NCI-H345 treated with DMSO at 0.1 percent for 48 hours (cell line): Measurements from ENCODE around the gene SPPL2C.

Experiments used
- DNase-seq: peaks from one replicate; lab custom pipeline; 2025; ENCODE audit not compliant: unreplicated experiment; lab: John Stamatoyannopoulos, UW

The SPPL2C gene, protein sequence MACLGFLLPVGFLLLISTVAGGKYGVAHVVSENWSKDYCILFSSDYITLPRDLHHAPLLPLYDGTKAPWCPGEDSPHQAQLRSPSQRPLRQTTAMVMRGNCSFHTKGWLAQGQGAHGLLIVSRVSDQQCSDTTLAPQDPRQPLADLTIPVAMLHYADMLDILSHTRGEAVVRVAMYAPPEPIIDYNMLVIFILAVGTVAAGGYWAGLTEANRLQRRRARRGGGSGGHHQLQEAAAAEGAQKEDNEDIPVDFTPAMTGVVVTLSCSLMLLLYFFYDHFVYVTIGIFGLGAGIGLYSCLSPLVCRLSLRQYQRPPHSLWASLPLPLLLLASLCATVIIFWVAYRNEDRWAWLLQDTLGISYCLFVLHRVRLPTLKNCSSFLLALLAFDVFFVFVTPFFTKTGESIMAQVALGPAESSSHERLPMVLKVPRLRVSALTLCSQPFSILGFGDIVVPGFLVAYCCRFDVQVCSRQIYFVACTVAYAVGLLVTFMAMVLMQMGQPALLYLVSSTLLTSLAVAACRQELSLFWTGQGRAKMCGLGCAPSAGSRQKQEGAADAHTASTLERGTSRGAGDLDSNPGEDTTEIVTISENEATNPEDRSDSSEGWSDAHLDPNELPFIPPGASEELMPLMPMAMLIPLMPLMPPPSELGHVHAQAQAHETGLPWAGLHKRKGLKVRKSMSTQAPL

DNA sequence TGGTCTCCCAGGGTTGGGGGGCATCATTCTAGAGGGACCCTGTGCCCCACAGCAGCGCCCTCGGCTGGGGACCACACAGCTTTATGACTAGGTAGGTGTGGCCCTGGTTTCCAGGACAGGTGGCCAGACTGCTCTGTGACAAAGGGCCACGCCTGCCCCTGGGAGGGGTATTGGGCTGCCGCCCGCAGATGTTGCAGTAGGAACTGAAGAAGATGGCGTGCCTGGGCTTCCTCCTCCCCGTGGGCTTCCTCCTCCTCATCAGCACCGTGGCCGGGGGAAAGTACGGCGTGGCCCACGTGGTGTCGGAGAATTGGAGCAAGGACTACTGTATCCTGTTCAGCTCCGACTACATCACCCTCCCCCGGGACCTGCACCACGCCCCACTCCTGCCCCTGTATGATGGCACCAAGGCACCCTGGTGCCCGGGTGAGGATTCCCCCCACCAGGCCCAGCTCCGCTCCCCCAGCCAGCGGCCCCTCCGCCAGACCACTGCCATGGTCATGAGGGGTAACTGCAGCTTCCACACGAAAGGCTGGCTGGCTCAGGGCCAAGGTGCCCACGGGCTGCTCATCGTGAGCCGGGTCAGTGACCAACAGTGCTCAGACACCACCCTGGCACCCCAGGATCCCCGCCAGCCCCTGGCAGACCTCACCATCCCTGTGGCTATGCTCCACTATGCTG lies at the start of gene SPPL2C:
Gene SPPL2C (plus strand): TSS at position 187 of the 681 bp plus-strand sequence. CDS start 26 bp downstream, at position 213.
- no peak for DNase-seq

DNA sequence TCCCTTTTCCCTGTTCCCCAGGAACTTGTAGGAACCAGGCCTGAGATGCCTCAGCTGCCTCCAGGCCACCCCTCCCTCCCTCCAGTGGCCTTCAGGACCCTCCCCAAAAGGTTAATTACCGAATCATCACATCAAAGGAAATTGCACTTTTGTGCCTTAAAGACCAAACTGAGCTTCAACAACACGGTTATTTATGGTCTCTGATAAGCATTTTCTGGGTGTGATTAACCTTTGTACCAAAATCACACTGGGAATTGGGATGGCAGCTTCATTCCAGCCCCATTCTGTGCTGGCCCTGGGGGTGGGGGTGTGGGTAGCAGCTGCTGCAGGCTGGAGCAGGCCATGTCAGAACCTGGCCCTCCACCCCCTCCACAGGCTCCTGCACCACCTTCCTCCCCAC lies 43.9 kb upstream of the SPPL2C start:
- DNase-seq, result no peak

DNA sequence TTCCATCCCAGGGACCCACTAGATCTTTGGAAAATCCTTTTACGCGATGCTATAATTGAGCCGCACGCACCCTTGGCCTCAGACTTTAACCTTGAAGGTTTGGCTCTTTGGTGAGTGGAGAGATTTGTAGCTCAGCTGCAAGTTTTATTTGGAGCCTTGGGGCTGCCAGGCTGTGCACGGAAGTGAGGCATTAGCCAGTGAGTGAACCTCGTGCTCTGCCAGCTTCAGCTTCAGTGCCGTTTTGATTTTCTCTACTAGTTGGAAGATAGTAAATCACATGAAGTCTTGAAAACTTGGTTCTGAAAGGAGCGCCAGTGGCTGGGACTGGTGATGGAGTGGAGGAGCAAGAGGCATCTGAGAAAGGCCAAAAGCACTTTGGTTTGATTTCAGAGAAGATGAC lies 43.3 kb upstream of the SPPL2C start:
- DNase-seq, result no peak

DNA sequence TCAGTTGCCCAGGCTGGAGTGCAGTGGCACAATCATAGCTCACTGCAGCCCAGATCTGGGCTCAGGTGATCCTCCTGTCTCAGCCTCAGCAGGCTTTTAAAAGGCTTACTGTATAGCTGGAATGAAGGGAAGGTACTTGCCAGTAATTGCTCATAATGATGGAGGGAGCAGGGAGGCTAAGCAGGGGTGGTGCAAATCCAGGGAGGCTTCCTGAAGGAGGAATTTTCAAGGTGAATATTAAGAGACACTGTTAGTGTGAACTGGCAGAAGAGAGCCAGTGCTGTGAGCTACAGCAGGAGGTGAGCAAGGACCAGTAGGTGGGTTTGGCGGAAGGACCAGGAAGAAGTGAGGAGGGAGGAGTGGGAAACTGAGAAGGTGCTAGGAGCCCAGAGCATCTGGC lies 35.8 kb upstream of the SPPL2C start:
- DNase-seq, result no peak

DNA sequence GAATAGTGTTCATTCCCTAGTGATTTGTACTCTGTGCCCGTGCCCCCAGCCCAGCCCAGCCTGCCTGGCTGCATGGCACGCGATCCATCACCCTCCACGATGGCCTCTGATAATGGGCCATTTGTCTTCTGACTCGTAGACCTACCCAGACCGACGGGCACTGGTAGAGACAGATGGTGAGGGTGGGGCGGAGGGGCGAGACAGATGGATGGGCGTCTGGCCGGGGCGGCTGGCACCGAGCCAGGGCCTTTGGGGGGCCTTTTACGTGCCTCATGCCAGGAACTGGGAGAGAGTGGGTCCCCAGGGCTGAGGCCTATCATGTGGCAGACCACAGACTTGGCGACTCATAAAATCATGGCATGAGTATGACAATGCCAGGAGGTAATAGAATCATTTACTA lies 35.2 kb upstream of the SPPL2C start:
- DNase-seq, result no peak

DNA sequence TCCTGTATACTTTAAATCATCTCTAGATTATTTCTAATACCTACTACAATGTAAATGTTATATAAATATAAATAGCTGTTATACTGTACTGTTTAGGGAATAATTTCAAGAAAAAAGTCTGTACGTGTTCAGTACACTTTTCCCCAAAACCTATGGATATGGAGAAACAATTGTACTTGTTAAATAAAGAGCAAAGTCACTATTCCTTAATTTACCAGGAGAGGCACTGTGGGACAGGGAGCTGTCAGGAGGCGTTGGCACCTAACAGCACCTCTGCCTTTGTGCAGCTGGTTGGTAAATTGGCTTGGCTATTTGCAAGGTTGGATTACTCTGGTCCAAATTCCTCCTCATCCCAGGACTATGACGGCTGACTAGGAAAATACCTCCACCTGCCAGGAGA lies 32.6 kb upstream of the SPPL2C start:
- DNase-seq, result no peak

DNA sequence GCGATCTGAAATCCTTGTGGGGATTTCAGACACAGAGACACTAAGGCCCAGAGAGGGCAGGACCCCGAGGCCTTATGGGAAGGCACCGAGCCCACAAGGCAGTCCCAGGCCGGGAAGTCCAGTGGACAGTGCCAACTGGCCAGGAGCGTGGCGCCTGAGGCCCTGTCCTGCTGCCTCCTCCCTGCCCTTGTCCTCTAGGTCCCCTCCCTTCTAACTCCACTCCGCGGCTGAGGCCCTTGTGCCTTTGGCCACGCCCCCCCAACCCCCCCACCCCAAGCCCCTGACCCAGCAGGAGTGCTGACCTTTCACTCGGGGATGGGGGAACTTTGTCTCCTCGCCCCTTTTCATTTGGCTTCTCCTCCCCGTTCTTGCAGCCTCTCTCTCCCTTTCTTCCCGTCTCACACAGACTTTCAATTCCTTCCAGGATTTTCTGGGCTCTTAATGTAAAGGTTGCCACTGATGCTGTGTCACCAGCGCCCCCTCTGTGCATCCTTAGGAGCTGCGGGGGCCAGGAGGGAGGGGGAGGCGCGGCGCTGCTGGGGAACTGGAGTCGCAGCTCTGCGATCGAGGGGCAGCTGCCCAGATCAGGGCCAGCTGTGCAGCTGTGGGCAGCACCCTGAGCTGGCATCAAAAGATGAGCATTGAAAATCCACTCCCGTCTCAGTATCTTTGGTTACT lies 31.5 kb upstream of the SPPL2C start:
- DNase-seq, result no peak

DNA sequence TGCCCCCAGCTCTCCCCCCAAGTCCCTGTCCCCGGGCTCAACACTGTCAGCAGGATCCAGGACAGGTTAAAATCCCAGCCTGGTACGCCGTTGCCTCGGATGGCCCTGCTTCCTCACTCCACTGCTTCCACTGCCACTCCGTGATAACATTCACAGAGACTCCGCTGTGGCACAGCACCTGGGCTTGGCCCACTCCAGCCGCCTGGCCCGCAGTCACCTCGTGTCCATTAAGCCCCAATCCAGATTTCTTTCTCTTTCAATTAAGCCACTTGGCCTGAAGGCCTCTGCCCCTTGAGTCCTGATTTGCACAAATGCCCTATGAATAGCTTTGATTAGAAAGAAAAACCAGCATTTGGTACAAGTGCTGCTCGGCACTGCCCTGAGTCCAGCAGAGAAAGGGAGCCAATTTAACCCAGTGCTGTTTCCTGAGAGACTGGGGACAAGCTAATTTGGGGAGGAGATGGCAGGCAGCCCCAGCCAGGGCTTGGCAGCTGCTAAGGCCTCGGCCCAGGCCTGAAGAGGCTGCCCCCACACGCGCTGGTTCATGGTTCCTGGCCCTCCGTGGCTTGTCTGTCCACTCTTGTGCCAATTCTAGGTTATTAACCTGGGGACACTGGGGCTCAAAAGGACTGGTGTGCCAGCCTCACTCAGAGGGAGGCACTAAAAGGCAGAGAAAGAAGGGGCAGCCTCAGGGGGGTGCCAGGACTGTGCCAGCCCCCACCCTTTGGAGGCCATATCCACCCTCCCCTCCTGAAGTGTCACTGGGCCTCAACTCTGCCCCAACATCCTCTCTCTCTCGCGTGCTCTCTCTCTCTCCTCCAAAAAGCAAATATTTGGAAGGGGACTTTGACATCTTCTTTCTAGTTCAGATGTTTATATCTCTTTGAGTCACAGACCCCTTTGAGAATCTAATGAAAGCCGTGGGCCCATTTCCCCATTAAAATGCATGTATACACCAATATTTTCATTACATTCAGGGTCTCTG lies 29.8 kb upstream of the SPPL2C start:
- no peak for DNase-seq

DNA sequence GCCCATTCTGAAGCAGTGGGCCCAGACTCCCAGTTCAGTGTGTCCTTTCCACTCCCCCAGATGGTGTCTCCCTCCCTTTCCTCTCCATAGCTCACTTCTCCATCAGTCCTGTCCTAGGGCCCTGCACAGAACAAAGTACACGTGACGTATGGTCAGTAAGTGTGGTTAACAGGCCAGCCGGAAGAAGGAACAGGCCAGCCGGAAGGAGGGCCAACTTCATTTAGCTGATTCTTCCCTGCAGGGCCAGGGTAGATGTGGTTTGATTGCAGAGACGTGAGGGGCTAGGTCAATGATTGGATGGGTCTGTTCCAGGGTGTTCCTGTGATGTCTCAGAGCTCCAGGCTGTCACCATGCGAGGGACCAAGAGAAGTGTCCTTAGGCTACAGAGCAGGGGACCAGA lies 28.9 kb upstream of the SPPL2C start:
- DNase-seq, result no peak

DNA sequence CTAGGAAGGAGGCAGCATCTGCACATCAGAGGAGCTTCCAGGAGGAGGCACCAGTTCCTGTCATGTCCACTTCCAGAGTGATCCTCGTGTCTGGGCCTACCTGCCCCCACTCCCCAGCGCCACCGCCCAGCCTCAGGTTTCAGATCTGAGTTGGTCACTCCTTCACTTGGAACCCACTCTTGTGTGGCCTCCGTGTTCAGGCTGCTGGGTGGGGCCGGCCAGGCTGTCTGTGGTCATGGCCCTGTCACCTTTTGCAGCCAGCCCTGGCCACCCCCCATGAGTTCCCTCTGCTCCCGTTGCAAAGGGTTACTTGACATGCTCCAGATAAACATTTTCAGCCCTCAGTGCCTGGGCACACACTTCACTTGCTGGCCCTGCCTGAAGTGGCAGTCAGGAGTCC lies 26.6 kb upstream of the SPPL2C start:
- no peak for DNase-seq

DNA sequence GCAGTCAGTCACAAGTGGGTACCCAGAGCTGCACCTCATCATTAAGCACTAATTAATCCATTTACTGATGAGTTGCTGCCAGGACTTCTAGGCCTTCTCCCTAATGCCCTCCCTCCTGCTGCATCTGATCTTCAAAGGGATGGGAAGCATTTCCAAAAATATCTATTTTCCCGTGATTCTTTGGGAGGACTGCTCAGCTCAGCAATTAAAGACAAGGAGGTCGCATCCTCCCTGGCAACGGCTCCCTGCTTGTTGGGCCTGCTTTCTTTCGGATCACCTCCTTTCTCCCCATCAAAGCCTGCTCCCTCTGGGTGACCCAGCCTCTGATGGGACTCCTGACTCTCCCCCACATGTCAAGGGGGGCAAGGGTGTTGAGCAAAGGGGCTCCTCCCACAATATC lies 26.0 kb upstream of the SPPL2C start:
- DNase-seq, result no peak

DNA sequence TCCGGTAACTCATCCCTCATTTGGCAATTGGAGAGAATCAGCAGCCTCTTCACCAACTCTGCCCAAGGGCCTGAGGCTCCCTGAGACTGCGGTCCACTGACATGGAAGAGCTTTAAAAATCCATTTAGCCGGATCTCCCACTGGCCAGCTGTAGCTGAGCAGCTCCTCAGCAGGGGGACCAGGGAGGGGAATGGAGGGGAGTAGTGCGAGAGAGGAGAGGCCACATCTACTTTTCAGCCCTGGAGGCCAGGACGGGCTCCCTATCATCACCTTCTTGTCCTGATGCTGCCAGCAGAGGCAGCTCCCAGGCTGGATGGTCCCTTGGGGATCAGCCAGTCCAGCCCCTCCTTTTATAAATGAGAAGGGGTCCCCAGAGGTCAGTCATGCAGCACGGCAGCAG lies 25.0 kb upstream of the SPPL2C start:
- DNase-seq, result no peak

DNA sequence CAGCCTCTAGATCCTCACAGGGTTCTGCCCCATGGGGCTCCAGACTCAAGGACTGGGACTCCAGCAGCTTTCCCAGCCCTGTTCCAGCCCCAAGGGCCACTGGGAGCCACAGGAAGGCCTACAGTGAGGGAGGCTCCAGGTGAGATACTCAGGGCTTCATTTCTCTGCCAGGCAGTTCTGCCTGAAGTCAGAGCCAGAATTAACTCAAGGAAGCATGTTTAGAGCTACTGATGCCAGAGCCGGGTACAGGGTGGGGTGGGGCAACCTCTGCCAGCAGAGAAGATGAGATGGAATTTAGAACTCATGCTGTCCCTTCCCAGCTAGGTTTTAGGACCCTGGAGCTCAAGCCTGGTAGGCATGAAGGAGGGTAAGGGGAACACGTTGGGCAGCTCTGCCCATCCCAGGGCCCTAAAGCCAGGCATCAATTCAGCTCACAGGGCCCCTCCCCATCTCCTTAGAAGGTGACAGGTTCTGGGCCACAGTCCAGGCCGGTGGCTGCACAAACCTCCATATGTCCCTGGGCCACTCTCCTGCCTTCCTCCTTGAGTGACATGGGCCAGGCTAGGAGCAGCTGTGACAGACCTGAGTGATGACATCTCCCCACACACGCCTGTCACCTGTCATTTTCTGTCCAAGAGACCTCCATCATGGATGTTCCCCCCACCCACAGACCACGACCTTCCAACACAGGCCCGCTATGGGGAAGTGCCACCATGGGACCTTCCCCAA lies 24.5 kb upstream of the SPPL2C start:
- no peak for DNase-seq

DNA sequence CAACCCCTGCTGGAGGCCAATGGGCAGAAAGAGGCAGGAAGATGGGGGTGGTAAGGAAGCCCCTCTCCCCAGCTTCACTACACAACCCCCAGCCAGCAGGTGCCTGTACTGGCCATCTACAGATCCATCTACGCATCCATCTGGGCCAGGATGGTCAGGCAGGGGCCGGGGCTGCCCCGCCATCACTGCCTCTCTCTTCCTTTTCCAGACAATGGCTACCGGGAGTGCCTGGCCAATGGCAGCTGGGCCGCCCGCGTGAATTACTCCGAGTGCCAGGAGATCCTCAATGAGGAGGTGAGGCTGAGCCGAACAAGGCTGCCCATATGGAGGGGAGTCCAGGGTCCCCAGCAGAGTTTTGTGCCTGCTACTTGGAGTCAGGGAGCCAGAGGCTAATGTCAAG lies 23.5 kb upstream of the SPPL2C start:
- DNase-seq, result no peak

DNA sequence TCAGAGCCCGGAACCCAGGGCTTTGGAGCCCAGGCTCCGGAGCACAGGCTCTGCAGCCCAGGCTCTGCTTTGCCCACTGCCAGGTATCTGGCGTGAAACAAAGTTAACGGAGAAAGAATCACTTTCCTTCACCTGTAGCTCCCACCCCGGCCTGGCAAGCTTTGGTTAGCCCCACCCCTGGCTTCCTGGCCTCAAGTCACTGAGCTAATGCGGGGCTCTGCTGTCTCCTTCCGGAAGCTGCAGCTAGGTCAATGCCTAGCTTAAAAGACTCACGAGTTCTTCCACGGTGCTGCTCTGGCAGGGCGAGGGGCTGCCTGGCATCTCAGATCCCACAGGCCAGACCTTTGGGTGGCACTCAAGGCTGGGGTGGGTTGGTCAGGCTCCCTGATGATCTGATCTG lies 21.1 kb upstream of the SPPL2C start:
- DNase-seq, result no peak

DNA sequence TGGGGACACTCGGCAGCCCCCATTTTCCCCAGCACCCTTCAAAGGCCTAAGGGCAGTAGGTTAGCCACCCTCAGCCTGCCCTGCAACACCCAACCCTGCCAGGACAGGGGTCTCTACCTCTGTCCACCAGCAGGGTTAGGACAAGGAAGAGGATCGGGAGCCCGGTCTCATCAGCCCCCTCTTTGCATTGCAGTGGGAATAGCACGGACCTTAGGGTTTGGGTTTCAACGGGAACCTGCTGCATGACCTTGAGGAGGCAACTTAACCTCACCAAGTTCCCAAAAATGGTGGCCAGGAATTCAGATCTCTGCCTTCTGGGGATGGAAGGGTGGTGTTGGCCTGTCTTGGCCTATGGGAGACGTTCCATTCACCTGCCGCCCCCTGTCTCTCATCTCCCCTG lies 20.2 kb upstream of the SPPL2C start:
- no peak for DNase-seq

DNA sequence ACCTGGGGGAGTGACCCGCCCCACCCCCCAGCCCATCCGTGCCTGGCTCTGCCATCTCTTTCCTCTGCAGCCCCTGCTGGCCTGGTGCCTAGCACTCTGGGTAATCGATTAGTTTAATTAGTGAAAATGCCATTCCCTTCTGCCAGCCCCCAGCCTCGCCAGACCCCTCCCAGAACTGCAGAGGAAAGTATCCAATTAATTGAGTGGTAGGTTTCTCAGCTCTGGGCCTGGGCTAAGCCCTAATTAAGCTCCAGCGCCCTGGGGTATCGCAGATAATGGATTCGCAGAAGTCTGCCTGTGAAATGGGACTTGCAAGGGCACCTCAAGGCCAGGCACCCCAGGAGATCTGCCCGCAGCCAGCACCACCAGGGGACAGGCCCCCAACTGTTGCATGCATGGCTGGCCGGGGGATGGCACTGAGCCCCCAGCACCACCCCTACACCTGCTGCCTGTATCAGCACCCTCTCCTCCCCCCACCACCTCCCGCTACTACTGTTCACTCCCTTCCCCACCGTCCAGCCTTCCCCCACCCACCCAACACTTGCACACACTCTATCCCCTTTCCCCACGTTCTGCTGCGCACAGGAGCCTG lies 19.7 kb upstream of the SPPL2C start:
- no peak for DNase-seq

DNA sequence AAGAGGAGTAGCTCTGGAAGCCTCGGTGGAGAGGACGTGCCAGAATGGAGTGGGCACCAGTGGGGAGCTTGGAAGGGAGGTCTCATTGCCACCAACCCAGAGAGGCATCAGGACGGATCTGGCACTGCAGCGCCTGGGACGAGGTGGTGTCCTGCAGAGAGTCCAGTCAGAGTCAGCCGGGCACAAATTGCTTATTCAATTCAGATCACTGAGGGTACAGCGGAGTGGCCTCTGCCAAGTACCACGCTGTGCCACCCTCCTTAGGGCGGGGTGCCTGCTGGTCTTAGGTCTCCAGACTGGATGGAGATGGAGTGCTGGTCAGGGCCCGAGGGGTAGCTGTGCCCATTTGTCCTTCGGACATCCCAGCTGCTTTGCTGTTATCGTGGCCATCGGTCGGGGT lies 18.9 kb upstream of the SPPL2C start:
- no peak for DNase-seq

DNA sequence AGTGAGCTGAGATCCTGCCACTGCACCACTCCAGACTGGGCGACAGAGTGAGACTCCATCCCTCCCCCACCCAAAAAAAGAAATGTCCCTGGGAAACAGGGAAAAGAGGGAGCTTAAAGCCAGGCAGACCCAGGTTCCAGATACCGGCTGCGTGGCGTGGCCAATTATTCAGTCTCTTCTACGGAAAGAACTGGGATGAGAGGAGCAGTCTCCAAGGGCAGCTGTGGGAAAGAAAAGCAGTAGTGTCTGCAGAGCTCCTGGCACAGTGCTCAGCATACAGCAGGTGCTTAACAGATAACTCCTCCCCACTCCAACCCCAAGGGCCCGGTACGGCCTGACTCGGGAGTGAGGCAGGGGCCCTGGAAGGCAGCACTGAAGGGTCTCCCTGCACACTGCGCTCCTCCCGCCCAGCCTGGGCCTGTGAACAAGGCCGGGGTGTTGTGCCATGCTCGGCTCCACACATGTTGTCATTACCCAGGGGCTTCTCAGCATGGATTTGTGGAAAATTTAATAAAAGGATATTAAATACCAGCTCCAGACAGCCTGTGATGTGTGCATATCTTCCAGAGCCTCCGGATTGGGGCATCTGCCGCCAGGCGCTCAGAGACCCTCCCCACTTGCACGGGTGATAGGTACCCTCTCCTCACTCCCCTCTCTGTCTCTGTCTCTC lies 17.6 kb upstream of the SPPL2C start:
- DNase-seq, result no peak
